ENCODE data around the gene SOX5. TPM values are rescaled to one million over a fixed set of nuclear protein-coding genes. Genes with fewer than 3 reads are reported as not detected.
"Not testable (repeated sequence)": the region's sequence is repeated elsewhere in the genome, so short reads cannot be mapped to it uniquely, and the experiment has no call there.

SOX5 gene
- total RNA-seq, 2 donors from 2014 or later: 3.0 to 13.3 TPM

DNA sequence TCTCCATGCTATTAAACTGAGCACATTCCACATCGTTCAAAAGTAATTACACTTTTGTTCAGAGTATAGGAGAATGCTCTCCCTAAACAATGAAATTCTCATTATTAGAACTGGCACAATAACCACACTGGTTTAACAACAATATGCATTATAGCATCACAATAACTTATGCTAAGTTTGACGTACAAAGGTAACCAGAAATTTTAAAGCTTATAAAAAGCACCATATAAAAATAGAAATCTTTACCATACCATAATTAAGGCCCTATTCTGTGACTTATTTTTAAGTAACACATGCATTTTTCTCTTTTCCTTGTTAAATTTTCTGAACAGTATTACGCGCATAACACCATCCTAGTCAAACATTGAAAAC, 60.4 kb downstream of the SOX5 start:
- peaks cover 4% of the 10 kb centered on the region for H3K9me3 Mint-ChIP-seq
- H3K4me3 Mint-ChIP-seq: no peak overlapping the region
- H3K27ac Mint-ChIP-seq: no peak overlapping the region
- no peaks in the 10 kb centered on the region for H3K36me3 Mint-ChIP-seq
- DNase-seq (ENCODE audit: low spot score) (no peak), ATAC-seq (no peak)
- H3K27me3 Mint-ChIP-seq: no peaks in the 10 kb centered on the region
- H3K4me1 Mint-ChIP-seq (ENCODE audit: low read depth in 2 of 2): no peaks in the 10 kb centered on the region

DNA sequence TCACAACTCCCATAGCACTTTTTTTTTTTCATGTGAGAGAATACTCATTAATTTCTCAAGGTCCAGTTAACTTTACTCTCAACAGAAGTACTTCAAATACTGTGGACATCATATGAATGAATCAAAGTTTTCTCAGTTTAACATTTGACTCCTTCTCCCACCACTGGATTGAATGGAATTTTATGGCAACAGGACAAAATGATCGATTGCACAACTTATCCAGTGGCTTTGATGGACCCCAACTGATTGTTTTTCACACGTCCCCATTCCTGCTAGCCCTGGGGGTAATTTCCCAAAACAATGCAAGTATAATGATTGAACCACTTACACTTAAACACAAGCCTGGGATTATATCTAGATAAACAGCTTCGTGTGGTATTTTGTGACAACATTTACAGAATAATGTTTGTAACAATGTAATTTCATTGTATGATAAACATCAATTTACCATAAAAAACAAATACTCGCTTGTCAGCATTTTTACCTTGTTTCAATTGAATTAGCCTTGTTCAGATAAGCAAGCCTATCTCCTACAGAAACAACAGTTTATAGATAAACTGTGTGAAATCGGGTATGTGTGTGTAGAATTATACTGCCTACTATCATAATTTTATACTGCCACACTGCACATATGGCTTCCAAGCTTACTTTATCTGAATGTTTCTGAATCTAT, 60.9 kb downstream of the SOX5 start:
- no peak for ATAC-seq

DNA sequence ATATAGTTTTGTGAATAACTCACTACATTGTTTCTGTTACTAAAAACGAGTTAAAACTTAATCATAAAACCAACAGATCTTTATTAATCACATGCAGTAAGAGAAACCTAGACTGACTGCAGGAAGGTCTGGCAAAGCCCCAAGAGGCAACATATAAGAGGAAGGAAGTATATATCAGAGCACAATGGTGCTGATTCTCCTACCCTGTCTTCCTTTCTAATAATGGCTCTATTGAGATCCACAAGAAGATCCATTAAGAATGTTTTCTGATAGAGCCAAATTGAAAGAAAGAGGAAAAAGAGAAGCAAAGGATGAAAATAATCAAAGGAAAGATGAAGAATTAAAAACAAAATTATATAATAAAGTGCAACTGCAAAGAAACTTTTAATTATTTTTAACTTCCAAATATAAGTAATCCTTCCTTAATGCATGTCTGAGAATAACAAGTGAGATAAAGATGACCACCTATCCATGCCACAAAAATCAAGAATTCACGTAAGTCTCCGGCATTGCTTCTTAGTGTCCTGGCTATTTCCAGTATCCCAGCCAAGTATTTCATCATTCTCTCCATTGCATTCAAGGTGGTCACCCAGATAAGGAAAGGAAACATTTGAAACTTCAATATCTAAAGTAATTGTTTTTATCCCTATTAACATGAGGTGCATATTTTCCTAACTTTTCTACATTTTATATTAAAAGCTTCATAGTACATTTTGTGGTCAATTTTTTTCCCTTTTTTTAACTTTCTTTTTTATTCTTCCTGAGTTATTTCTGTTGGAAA, 62.2 kb downstream of the SOX5 start:
- Mint-ChIP-seq H3K27ac (no peak overlapping the region), H3K4me1 (ENCODE audit: low read depth in 2 of 2) (no peaks in the 10 kb centered on the region), H3K9me3 (peaks cover 3% of the 10 kb centered on the region), H3K27me3 (no peaks in the 10 kb centered on the region), H3K4me3 (no peak overlapping the region), H3K36me3 (no peaks in the 10 kb centered on the region)
- ATAC-seq: no peak
- DNase-seq (ENCODE audit: low spot score): no peak

More for the DNA sequence above, 60.9 kb downstream of the SOX5 start:
- no peaks in the 10 kb centered on the region for H3K36me3 Mint-ChIP-seq
- H3K4me1 Mint-ChIP-seq (ENCODE audit: low read depth in 2 of 2): no peaks in the 10 kb centered on the region
- DNase-seq (ENCODE audit: low spot score): no peak
- peaks cover 4% of the 10 kb centered on the region for H3K9me3 Mint-ChIP-seq
- no peaks in the 10 kb centered on the region for H3K27me3 Mint-ChIP-seq
- H3K4me3 Mint-ChIP-seq: no peak overlapping the region
- no peak overlapping the region for H3K27ac Mint-ChIP-seq

GRCh38 chr12:23885394-23885793, 64.1 kb downstream of the SOX5 start:
- ATAC-seq (no peak), DNase-seq (ENCODE audit: low spot score) (no peak)
- no peaks in the 10 kb centered on the region for H3K27me3 Mint-ChIP-seq
- no peak overlapping the region for H3K4me3 Mint-ChIP-seq
- H3K4me1 Mint-ChIP-seq (ENCODE audit: low read depth in 2 of 2): no peaks in the 10 kb centered on the region
- no peak overlapping the region for H3K27ac Mint-ChIP-seq
- H3K9me3 Mint-ChIP-seq: no peaks in the 10 kb centered on the region
- no peaks in the 10 kb centered on the region for H3K36me3 Mint-ChIP-seq

DNA sequence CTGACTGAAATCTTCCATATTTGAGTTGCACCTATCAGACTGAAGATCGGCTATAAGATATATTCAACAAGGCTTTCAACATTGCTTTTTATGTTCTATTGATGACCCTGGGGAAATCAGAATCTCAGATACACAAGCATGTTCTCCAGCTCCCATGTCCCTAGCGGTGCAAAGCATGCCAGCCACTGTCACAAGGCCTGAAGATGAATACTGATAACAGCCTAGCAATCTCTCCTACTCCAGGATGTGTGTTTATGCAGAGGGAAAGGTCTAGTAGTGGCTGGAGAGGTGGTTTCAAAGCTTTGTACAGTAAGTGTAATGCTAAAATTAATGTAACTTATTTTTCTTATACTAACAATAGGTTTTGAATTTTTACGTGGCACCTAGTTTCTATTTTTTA, 64.6 kb downstream of the SOX5 start:
- no peak for ATAC-seq
- H3K4me1 Mint-ChIP-seq (ENCODE audit: low read depth in 2 of 2): no peaks in the 10 kb centered on the region
- H3K4me3 Mint-ChIP-seq: no peak overlapping the region
- no peak for DNase-seq (ENCODE audit: low spot score)
- no peaks in the 10 kb centered on the region for H3K9me3 Mint-ChIP-seq
- no peak overlapping the region for H3K27ac Mint-ChIP-seq
- no peaks in the 10 kb centered on the region for H3K36me3 Mint-ChIP-seq
- no peaks in the 10 kb centered on the region for H3K27me3 Mint-ChIP-seq

- ATAC-seq (no peak), DNase-seq (ENCODE audit: low spot score) (no peak)
- H3K4me3 Mint-ChIP-seq: no peak overlapping the region
- no peaks in the 10 kb centered on the region for H3K27me3 Mint-ChIP-seq
- H3K9me3 Mint-ChIP-seq: peaks cover 3% of the 10 kb centered on the region
- no peaks in the 10 kb centered on the region for H3K36me3 Mint-ChIP-seq
- H3K4me1 Mint-ChIP-seq (ENCODE audit: low read depth in 2 of 2): no peaks in the 10 kb centered on the region
- no peak overlapping the region for H3K27ac Mint-ChIP-seq
These were observed 68.5 kb downstream of the SOX5 start for GRCh38 chr12:23880988-23881387.

DNA sequence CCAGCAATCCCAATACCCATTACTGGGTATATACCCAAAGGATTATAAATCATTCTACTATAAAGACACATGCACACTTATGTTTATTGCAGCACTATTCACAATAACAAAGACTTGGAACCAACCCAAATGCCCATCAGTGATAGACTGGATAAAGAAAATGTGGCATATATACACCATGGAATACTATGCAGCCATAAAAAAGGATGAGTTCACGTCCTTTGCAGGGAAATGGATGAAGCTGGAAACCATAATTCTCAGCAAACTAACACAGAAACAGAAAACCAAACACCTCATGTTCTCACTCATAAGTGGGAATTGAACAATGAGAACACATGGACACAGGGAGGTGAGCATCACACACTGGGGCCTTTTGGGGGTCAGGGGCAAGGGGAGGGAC, 72.9 kb downstream of the SOX5 start:
- not testable (repeated sequence) for H3K27ac Mint-ChIP-seq; H3K9me3 Mint-ChIP-seq; H3K27me3 Mint-ChIP-seq; ATAC-seq; H3K4me3 Mint-ChIP-seq; H3K36me3 Mint-ChIP-seq; DNase-seq (ENCODE audit: low spot score); H3K4me1 Mint-ChIP-seq (ENCODE audit: low read depth in 2 of 2)

DNA sequence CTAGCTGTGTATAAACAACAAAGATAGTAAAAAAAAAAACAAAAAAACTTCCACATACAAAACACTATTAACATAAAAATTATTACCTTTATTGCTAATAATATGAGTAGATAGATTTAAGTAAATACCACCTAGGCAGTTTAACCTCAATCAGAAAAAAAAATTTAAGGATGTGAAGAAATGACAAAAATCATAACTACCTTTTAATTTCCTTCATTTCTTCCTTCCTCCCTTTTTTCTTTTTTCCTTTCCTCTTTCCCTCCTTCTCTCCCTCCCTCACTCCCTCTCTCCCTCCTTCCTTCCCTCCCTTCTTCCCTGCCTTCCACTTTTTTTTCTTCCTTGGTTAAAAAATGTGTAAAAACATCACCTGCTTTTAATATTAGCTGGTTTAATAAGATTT, 81.7 kb downstream of the SOX5 start:
- ATAC-seq (no peak), DNase-seq (ENCODE audit: low spot score) (no peak)
- Mint-ChIP-seq H3K4me1 (ENCODE audit: low read depth in 2 of 2) (no peaks in the 10 kb centered on the region), H3K27ac (no peak overlapping the region), H3K4me3 (no peak overlapping the region), H3K36me3 (peaks cover 5% of the 10 kb centered on the region), H3K27me3 (no peaks in the 10 kb centered on the region), H3K9me3 (peaks cover 23% of the 10 kb centered on the region)

GRCh38 chr12:23862701-23863100, 86.8 kb downstream of the SOX5 start:
- no peak overlapping the region for H3K4me3 Mint-ChIP-seq
- ATAC-seq: no peak

GRCh38 chr12:23860019-23860418, 89.5 kb downstream of the SOX5 start:
- Mint-ChIP-seq H3K4me1 (ENCODE audit: low read depth in 2 of 2) (no peaks in the 10 kb centered on the region), H3K27ac (no peak overlapping the region), H3K9me3 (peaks cover 23% of the 10 kb centered on the region)

More at GRCh38 chr12:23862701-23863100, 86.8 kb downstream of the SOX5 start:
- Mint-ChIP-seq H3K27me3 (no peaks in the 10 kb centered on the region), H3K36me3 (no peaks in the 10 kb centered on the region), H3K4me1 (ENCODE audit: low read depth in 2 of 2) (no peaks in the 10 kb centered on the region), H3K9me3 (peaks cover 26% of the 10 kb centered on the region), H3K27ac (no peak overlapping the region)
- DNase-seq (ENCODE audit: low spot score): no peak

GRCh38 chr12:23857178-23857577, 92.3 kb downstream of the SOX5 start:
- ATAC-seq (no peak), DNase-seq (ENCODE audit: low spot score) (no peak)
- no peaks in the 10 kb centered on the region for H3K27me3 Mint-ChIP-seq
- H3K9me3 Mint-ChIP-seq: peaks cover 18% of the 10 kb centered on the region
- H3K36me3 Mint-ChIP-seq: no peaks in the 10 kb centered on the region
- no peak overlapping the region for H3K4me3 Mint-ChIP-seq
- no peaks in the 10 kb centered on the region for H3K4me1 Mint-ChIP-seq (ENCODE audit: low read depth in 2 of 2)
- no peak overlapping the region for H3K27ac Mint-ChIP-seq

More at GRCh38 chr12:23860019-23860418, 89.5 kb downstream of the SOX5 start:
- DNase-seq (ENCODE audit: low spot score) (no peak), ATAC-seq (no peak)
- Mint-ChIP-seq H3K27me3 (no peaks in the 10 kb centered on the region), H3K4me3 (no peak overlapping the region), H3K36me3 (no peaks in the 10 kb centered on the region)

DNA sequence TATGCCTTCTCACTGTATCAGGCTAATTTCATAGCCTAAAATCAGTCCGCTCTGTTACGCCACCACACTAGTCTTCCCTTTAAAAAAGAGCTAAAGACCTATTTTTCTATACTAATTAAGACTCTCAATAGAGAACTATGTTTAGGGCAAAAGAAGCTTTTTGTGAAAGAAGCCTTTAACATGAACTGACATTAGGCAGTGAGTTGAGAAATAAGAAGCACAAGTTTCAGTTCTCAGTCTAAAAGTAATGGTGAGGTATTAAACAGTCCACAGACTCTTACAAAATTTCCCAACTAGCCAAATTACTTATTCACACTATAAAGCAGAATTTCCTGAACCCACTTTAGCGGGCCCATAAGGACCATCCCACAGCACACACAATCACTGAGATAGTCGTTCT, 93.7 kb downstream of the SOX5 start:
- H3K9me3 Mint-ChIP-seq: peaks cover 18% of the 10 kb centered on the region
- no peak for ATAC-seq
- H3K27me3 Mint-ChIP-seq: no peaks in the 10 kb centered on the region
- no peak overlapping the region for H3K4me3 Mint-ChIP-seq
- no peak overlapping the region for H3K27ac Mint-ChIP-seq
- DNase-seq (ENCODE audit: low spot score): no peak
- H3K36me3 Mint-ChIP-seq: no peaks in the 10 kb centered on the region
- no peaks in the 10 kb centered on the region for H3K4me1 Mint-ChIP-seq (ENCODE audit: low read depth in 2 of 2)

- H3K27ac Mint-ChIP-seq: no peak overlapping the region
- DNase-seq (ENCODE audit: low spot score) (no peak), ATAC-seq (no peak)
- peaks cover 14% of the 10 kb centered on the region for H3K9me3 Mint-ChIP-seq
- H3K36me3 Mint-ChIP-seq: no peaks in the 10 kb centered on the region
- H3K4me1 Mint-ChIP-seq (ENCODE audit: low read depth in 2 of 2): no peaks in the 10 kb centered on the region
- H3K4me3 Mint-ChIP-seq: no peak overlapping the region
- H3K27me3 Mint-ChIP-seq: no peaks in the 10 kb centered on the region
These were observed 94.9 kb downstream of the SOX5 start for GRCh38 chr12:23854598-23854997.

GRCh38 chr12:23853640-23854039, 95.8 kb downstream of the SOX5 start:
- Mint-ChIP-seq H3K4me3 (no peak overlapping the region), H3K27ac (no peak overlapping the region), H3K9me3 (peaks cover 11% of the 10 kb centered on the region), H3K27me3 (no peaks in the 10 kb centered on the region), H3K4me1 (ENCODE audit: low read depth in 2 of 2) (no peaks in the 10 kb centered on the region), H3K36me3 (no peaks in the 10 kb centered on the region)
- no peak for DNase-seq (ENCODE audit: low spot score)
- no peak for ATAC-seq
